Measurements from ENCODE around the gene CCDC112. TPM values are rescaled to one million over a fixed set of nuclear protein-coding genes. Genes with fewer than 3 reads are reported as not detected.

The CCDC112 gene
- total RNA-seq, 1 experiment from 2014 or later: 4.3 TPM

GRCh38 chr5:115306011-115306536 is 9.6 kb upstream of the CCDC112 start:
- Histone ChIP-seq H3K27ac (0 out of 2 replicates have a peak overlapping the region, but pooled peaks have one; percentile 0), H3K36me3 (ENCODE audit: low read depth) (no peaks in the 10 kb centered on the region), H4K20me1 (ENCODE audit: insufficient read depth) (no peaks in the 10 kb centered on the region), H3K4me3 (no peak overlapping the region), H3K4me2 (peak overlapping the region; percentile 25), H2AFZ (no peak overlapping the region), H3K9me2 (ENCODE audit: insufficient read depth) (0 out of 2 replicates have a peak, but pooled peaks cover 4% of the 10 kb centered on the region), H3K4me1 (replicated peaks; ENCODE audit: insufficient read depth) (peaks cover 21% of the 10 kb centered on the region), H3K27me3 (ENCODE audit: insufficient read depth, low read depth) (no peaks in the 10 kb centered on the region), H3K9me3 (ENCODE audit: insufficient read depth, low read depth) (no peaks in the 10 kb centered on the region), H3F3A (ENCODE audit: insufficient read depth, low read depth) (no peaks in the 10 kb centered on the region), H3K79me2 (ENCODE audit: low read depth) (no peaks in the 10 kb centered on the region)
- CTCF ChIA-PET: interaction anchor here (0.7 kb wide), 1 partner anchor 534 kb away, joined by 4 read pairs; no protein-coding TSS in a partner anchor
- DNase-seq: peak; percentile 55 to 76
- no peak for TF ChIP-seq CTCF (conservative IDR thresholded peaks at IDR 0.05)
- TF ChIP-seq EZH2 (IDR thresholded peaks at IDR 0.05; ENCODE audit: low read depth): no peak
- intact Hi-C loops (cut with micrococcal nuclease; ENCODE audit: unreplicated experiment): loop anchor here (5.0 kb wide), 1 partner anchor 536 kb away; the partner anchor contains the start of genes AP3S1 and ATG12
- BruUV-seq (replicated peaks): no TSS peak
- POLR2A ChIA-PET (ENCODE audit: unreplicated experiment): no interaction called here

GRCh38 chr5:115304496-115304895 is 8.0 kb upstream of the CCDC112 start:
- Histone ChIP-seq H3K27me3 (ENCODE audit: insufficient read depth, low read depth) (no peaks in the 10 kb centered on the region), H3K4me2 (no peak overlapping the region), H3K27ac (no peak overlapping the region), H3K79me2 (ENCODE audit: low read depth) (no peaks in the 10 kb centered on the region), H3F3A (ENCODE audit: insufficient read depth, low read depth) (no peaks in the 10 kb centered on the region), H3K9me3 (ENCODE audit: insufficient read depth, low read depth) (no peaks in the 10 kb centered on the region), H4K20me1 (ENCODE audit: insufficient read depth) (no peaks in the 10 kb centered on the region), H3K9me2 (ENCODE audit: insufficient read depth) (0 out of 2 replicates have a peak, but pooled peaks cover 4% of the 10 kb centered on the region), H2AFZ (no peak overlapping the region), H3K36me3 (ENCODE audit: low read depth) (no peaks in the 10 kb centered on the region), H3K4me3 (no peak overlapping the region), H3K4me1 (replicated peaks; ENCODE audit: insufficient read depth) (peaks cover 12% of the 10 kb centered on the region)
- no peak for DNase-seq
- CTCF ChIA-PET: no interaction called here
- no TSS peak for BruUV-seq (replicated peaks)
- TF ChIP-seq EZH2 (IDR thresholded peaks at IDR 0.05; ENCODE audit: low read depth) (no peak), CTCF (conservative IDR thresholded peaks at IDR 0.05) (no peak)
- POLR2A ChIA-PET (ENCODE audit: unreplicated experiment): no interaction called here
- intact Hi-C loops (cut with micrococcal nuclease; ENCODE audit: unreplicated experiment): no loop called here

- Histone ChIP-seq H3K27ac (no peak overlapping the region), H3K4me2 (no peak overlapping the region), H3K4me3 (no peak overlapping the region), H2AFZ (no peak overlapping the region), H3K27me3 (ENCODE audit: insufficient read depth, low read depth) (no peaks in the 10 kb centered on the region), H3F3A (ENCODE audit: insufficient read depth, low read depth) (peaks cover 17% of the 10 kb centered on the region), H3K9me3 (ENCODE audit: insufficient read depth, low read depth) (no peaks in the 10 kb centered on the region), H4K20me1 (ENCODE audit: insufficient read depth) (no peaks in the 10 kb centered on the region), H3K36me3 (ENCODE audit: low read depth) (no peaks in the 10 kb centered on the region), H3K9me2 (ENCODE audit: insufficient read depth) (0 out of 2 replicates have a peak, but pooled peaks cover 4% of the 10 kb centered on the region), H3K4me1 (replicated peaks; ENCODE audit: insufficient read depth) (peaks cover 10% of the 10 kb centered on the region), H3K79me2 (ENCODE audit: low read depth) (peaks cover 13% of the 10 kb centered on the region; the same call in 1 of the 2 replicates)
- intact Hi-C loops (cut with micrococcal nuclease; ENCODE audit: unreplicated experiment): loop anchor here (5.0 kb wide), 1 partner anchor 37 kb away; the partner anchor contains the start of gene PGGT1B
- ChIA-PET CTCF (no interaction called here), POLR2A (ENCODE audit: unreplicated experiment) (no interaction called here)
- no TSS peak for BruUV-seq (replicated peaks)
- TF ChIP-seq EZH2 (IDR thresholded peaks at IDR 0.05; ENCODE audit: low read depth) (no peak), CTCF (conservative IDR thresholded peaks at IDR 0.05) (no peak)
- DNase-seq: no peak
These were observed 2.4 kb upstream of the CCDC112 start for GRCh38 chr5:115298811-115299210.

Data from PC-9 (cell line).